ENCODE results near the gene CCDC92.

The CCDC92 gene

GRCh38 chr12:124000111-124000510 lies 27.5 kb upstream of the CCDC92 start:
- no peaks in the 10 kb centered on the region for H3K9me3 ChIP-seq (ENCODE audit: control insufficient read depth, low read length)
- peaks cover 30% of the 10 kb centered on the region for H3K36me3 ChIP-seq (ENCODE audit: control insufficient read depth, insufficient read depth, low read length, severe bottlenecking)
- no peak for DNase-seq (ENCODE audit: low read depth)
- no peaks in the 10 kb centered on the region for H3K27me3 ChIP-seq (replicated peaks; ENCODE audit: control insufficient read depth, insufficient read depth, low read length)
- no peak overlapping the region for H3K9ac ChIP-seq (ENCODE audit: low read length)
- H3K4me1 ChIP-seq (ENCODE audit: control insufficient read depth, insufficient read depth, low read length) = peaks cover 65% of the 10 kb centered on the region
- H3K4me3 ChIP-seq (ENCODE audit: low read length) = no peak overlapping the region

- Histone ChIP-seq H3K9me3 (ENCODE audit: control insufficient read depth, low read length) (no peaks in the 10 kb centered on the region), H3K36me3 (ENCODE audit: control insufficient read depth, insufficient read depth, low read length, severe bottlenecking) (peaks cover 27% of the 10 kb centered on the region), H3K9ac (ENCODE audit: low read length) (no peak overlapping the region), H3K4me1 (ENCODE audit: control insufficient read depth, insufficient read depth, low read length) (peaks cover 66% of the 10 kb centered on the region), H3K27me3 (replicated peaks; ENCODE audit: control insufficient read depth, insufficient read depth, low read length) (no peaks in the 10 kb centered on the region), H3K4me3 (ENCODE audit: low read length) (no peak overlapping the region)
- no peak for DNase-seq (ENCODE audit: low read depth)
These were observed 26.3 kb upstream of the CCDC92 start for GRCh38 chr12:123998991-123999359.

- no peaks in the 10 kb centered on the region for H3K9me3 ChIP-seq (ENCODE audit: control insufficient read depth, low read length)
- no peaks in the 10 kb centered on the region for H3K27me3 ChIP-seq (replicated peaks; ENCODE audit: control insufficient read depth, insufficient read depth, low read length)
- no peak overlapping the region for H3K9ac ChIP-seq (ENCODE audit: low read length)
- H3K4me1 ChIP-seq (ENCODE audit: control insufficient read depth, insufficient read depth, low read length) = peaks cover 61% of the 10 kb centered on the region
- H3K36me3 ChIP-seq (ENCODE audit: control insufficient read depth, insufficient read depth, low read length, severe bottlenecking) = peaks cover 27% of the 10 kb centered on the region
- DNase-seq (ENCODE audit: low read depth) = no peak
- no peak overlapping the region for H3K4me3 ChIP-seq (ENCODE audit: low read length)
These were observed 25.8 kb upstream of the CCDC92 start for GRCh38 chr12:123998344-123998990.

- Histone ChIP-seq H3K27me3 (replicated peaks; ENCODE audit: control insufficient read depth, insufficient read depth, low read length) (no peaks in the 10 kb centered on the region), H3K9me3 (ENCODE audit: control insufficient read depth, low read length) (no peaks in the 10 kb centered on the region), H3K9ac (ENCODE audit: low read length) (no peak overlapping the region), H3K4me3 (ENCODE audit: low read length) (no peak overlapping the region), H3K4me1 (ENCODE audit: control insufficient read depth, insufficient read depth, low read length) (peaks cover 57% of the 10 kb centered on the region), H3K36me3 (ENCODE audit: control insufficient read depth, insufficient read depth, low read length, severe bottlenecking) (peaks cover 33% of the 10 kb centered on the region)
- no peak for DNase-seq (ENCODE audit: low read depth)
These were observed 25.3 kb upstream of the CCDC92 start for GRCh38 chr12:123997908-123998307.

GRCh38 chr12:123997033-123997822 lies 24.6 kb upstream of the CCDC92 start:
- DNase-seq (ENCODE audit: low read depth) = no peak
- H3K9me3 ChIP-seq (ENCODE audit: control insufficient read depth, low read length) = no peaks in the 10 kb centered on the region
- H3K9ac ChIP-seq (ENCODE audit: low read length) = no peak overlapping the region
- H3K4me3 ChIP-seq (ENCODE audit: low read length) = no peak overlapping the region
- peaks cover 53% of the 10 kb centered on the region for H3K4me1 ChIP-seq (ENCODE audit: control insufficient read depth, insufficient read depth, low read length)
- H3K27me3 ChIP-seq (replicated peaks; ENCODE audit: control insufficient read depth, insufficient read depth, low read length) = no peaks in the 10 kb centered on the region
- peaks cover 38% of the 10 kb centered on the region for H3K36me3 ChIP-seq (ENCODE audit: control insufficient read depth, insufficient read depth, low read length, severe bottlenecking)

GRCh38 chr12:123996581-123996980 lies 23.9 kb upstream of the CCDC92 start:
- H3K27me3 ChIP-seq (replicated peaks; ENCODE audit: control insufficient read depth, insufficient read depth, low read length) = no peaks in the 10 kb centered on the region
- H3K9ac ChIP-seq (ENCODE audit: low read length) = no peak overlapping the region
- DNase-seq (ENCODE audit: low read depth) = no peak
- no peak overlapping the region for H3K4me3 ChIP-seq (ENCODE audit: low read length)
- no peaks in the 10 kb centered on the region for H3K9me3 ChIP-seq (ENCODE audit: control insufficient read depth, low read length)
- peaks cover 33% of the 10 kb centered on the region for H3K36me3 ChIP-seq (ENCODE audit: control insufficient read depth, insufficient read depth, low read length, severe bottlenecking)
- H3K4me1 ChIP-seq (ENCODE audit: control insufficient read depth, insufficient read depth, low read length) = peaks cover 54% of the 10 kb centered on the region

- peaks cover 24% of the 10 kb centered on the region for H3K36me3 ChIP-seq (ENCODE audit: control insufficient read depth, insufficient read depth, low read length, severe bottlenecking)
- no peak overlapping the region for H3K4me3 ChIP-seq (ENCODE audit: low read length)
These were observed 22.6 kb upstream of the CCDC92 start for GRCh38 chr12:123995023-123995748.

GRCh38 chr12:123992118-123992825 lies 19.6 kb upstream of the CCDC92 start:
- DNase-seq (ENCODE audit: low read depth) = no peak
- Histone ChIP-seq H3K9ac (ENCODE audit: low read length) (no peak overlapping the region), H3K36me3 (ENCODE audit: control insufficient read depth, insufficient read depth, low read length, severe bottlenecking) (peaks cover 37% of the 10 kb centered on the region), H3K4me3 (ENCODE audit: low read length) (no peak overlapping the region), H3K4me1 (ENCODE audit: control insufficient read depth, insufficient read depth, low read length) (peaks cover 66% of the 10 kb centered on the region), H3K27me3 (replicated peaks; ENCODE audit: control insufficient read depth, insufficient read depth, low read length) (no peaks in the 10 kb centered on the region), H3K9me3 (ENCODE audit: control insufficient read depth, low read length) (no peaks in the 10 kb centered on the region)

More at GRCh38 chr12:123995023-123995748, 22.6 kb upstream of the CCDC92 start:
- H3K27me3 ChIP-seq (replicated peaks; ENCODE audit: control insufficient read depth, insufficient read depth, low read length) = no peaks in the 10 kb centered on the region
- no peak for DNase-seq (ENCODE audit: low read depth)
- H3K9ac ChIP-seq (ENCODE audit: low read length) = no peak overlapping the region
- H3K4me1 ChIP-seq (ENCODE audit: control insufficient read depth, insufficient read depth, low read length) = peaks cover 68% of the 10 kb centered on the region
- H3K9me3 ChIP-seq (ENCODE audit: control insufficient read depth, low read length) = no peaks in the 10 kb centered on the region

- H3K27me3 ChIP-seq (replicated peaks; ENCODE audit: control insufficient read depth, insufficient read depth, low read length) = no peaks in the 10 kb centered on the region
- H3K9me3 ChIP-seq (ENCODE audit: control insufficient read depth, low read length) = no peaks in the 10 kb centered on the region
- H3K9ac ChIP-seq (ENCODE audit: low read length) = peak overlapping the region; percentile 75
- DNase-seq (ENCODE audit: low read depth) = no peak
- H3K4me1 ChIP-seq (ENCODE audit: control insufficient read depth, insufficient read depth, low read length) = peaks cover 70% of the 10 kb centered on the region
- peak overlapping the region; percentile 65 for H3K4me3 ChIP-seq (ENCODE audit: low read length)
- peaks cover 37% of the 10 kb centered on the region for H3K36me3 ChIP-seq (ENCODE audit: control insufficient read depth, insufficient read depth, low read length, severe bottlenecking)
These were observed 18.8 kb upstream of the CCDC92 start for GRCh38 chr12:123991372-123991951.

GRCh38 chr12:123990511-123990910 lies 17.9 kb upstream of the CCDC92 start:
- no peaks in the 10 kb centered on the region for H3K27me3 ChIP-seq (replicated peaks; ENCODE audit: control insufficient read depth, insufficient read depth, low read length)
- no peaks in the 10 kb centered on the region for H3K9me3 ChIP-seq (ENCODE audit: control insufficient read depth, low read length)
- peaks cover 37% of the 10 kb centered on the region for H3K36me3 ChIP-seq (ENCODE audit: control insufficient read depth, insufficient read depth, low read length, severe bottlenecking)
- H3K4me3 ChIP-seq (ENCODE audit: low read length) = peak overlapping the region; percentile 65
- peak overlapping the region; percentile 75 for H3K9ac ChIP-seq (ENCODE audit: low read length)
- peaks cover 70% of the 10 kb centered on the region for H3K4me1 ChIP-seq (ENCODE audit: control insufficient read depth, insufficient read depth, low read length)
- peak; percentile 69 for DNase-seq (ENCODE audit: low read depth)
